ENCODE results near the gene KCNQ1. TPM values are rescaled to one million over a fixed set of nuclear protein-coding genes. Genes with fewer than 3 reads are reported as not detected.
A peak's percentile ranks its signal among the peaks of the same experiment; 100 is the strongest.

Gene KCNQ1
- total and polyA plus RNA-seq, 7 donors: 1.1 to 25.2 (median 3.8) TPM

DNA sequence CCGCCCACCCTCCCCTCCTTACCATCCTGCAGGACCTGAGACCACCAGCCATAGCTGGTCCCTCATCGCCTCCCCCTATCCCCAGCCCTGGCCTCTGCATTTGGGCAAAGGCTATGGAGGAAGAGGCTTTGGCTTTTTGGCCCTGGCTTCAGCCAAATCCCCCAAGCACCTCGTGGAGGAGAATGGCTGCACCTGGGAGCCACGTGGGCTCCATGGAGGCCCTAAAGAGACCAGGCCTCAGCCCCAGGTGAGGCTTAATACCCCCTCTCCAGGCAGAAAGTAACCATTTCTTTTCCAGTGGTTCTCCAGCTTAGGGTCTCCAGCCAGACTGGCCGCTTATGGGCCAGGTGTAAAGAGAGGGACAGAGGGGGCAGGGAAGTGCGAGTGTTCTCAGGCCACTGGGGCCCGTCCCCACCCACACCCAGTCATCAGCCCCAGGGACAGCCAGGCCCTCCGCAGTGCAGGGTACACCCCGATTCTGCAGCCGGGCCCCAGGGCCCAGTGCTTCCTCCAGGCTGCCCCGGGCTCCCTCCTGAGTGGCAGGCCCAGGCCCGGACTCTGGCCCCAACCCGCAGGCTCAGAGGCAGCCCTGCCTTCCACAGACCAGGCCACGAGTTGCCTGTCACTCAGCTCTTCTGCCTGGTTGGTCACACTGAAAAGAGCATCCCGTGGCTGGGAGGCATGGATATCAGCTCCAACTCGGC lies 414.3 kb downstream of the KCNQ1 start:
- intact Hi-C loops (cut with DNase I): no loop called here
- Histone ChIP-seq H3K27me3 (peaks cover 12 to 28% (median 14%) of the 10 kb centered on the region in 3 donors), H3K4me1 (peaks cover 0 to 16% (median 9%) of the 10 kb centered on the region in 4 donors), H3K9me3 (no peaks in the 10 kb centered on the region), H3K27ac (no peak overlapping the region), H3K36me3 (no peaks in the 10 kb centered on the region), H3K4me3 (no peak overlapping the region)
- no peak for DNase-seq
- TF ChIP-seq POLR2A (IDR thresholded peaks at IDR 0.05): no peak
- no peak for TF ChIP-seq CTCF (IDR thresholded peaks at IDR 0.05)
- no peak for TF ChIP-seq EP300 (IDR thresholded peaks at IDR 0.05)
- TF ChIP-seq POLR2AphosphoS5 (IDR thresholded peaks at IDR 0.05): no peak
- 81 to 86% methylated on average over 16 of the region's 16 CpGs for WGBS, 2 donors

DNA sequence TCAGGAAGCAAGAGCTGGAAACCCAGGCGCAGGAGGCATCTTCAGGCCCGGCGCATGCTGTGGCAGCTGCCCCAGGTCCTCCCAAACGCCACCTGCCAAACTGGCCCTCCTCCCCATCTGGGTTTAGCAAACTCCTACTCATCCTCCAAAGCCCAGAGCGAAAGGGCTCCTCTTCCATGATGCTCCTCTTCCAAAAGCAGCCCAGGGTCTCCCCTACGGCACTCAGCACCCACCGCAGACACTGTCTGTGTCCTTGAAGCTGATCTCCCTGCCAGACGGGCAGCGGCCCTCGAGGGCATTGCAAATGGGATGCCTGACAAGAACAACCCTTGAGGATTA lies 414.9 kb downstream of the KCNQ1 start:
- DNase-seq: no peak
- peaks cover 0 to 16% (median 9%) of the 10 kb centered on the region in 4 donors for H3K4me1 ChIP-seq
- no peak for TF ChIP-seq POLR2AphosphoS5 (IDR thresholded peaks at IDR 0.05)
- TF ChIP-seq POLR2A (IDR thresholded peaks at IDR 0.05): no peak
- TF ChIP-seq EP300 (IDR thresholded peaks at IDR 0.05): no peak
- no peak for TF ChIP-seq CTCF (IDR thresholded peaks at IDR 0.05)
- H3K27ac ChIP-seq: no peak overlapping the region
- peaks cover 12 to 33% (median 14%) of the 10 kb centered on the region in 3 donors for H3K27me3 ChIP-seq
- whole genome bisulfite sequencing, 2 donors: 94% methylated on average over 10 of the region's 10 CpGs
- intact Hi-C loops (cut with DNase I): no loop called here
- H3K36me3 ChIP-seq: no peaks in the 10 kb centered on the region
- H3K9me3 ChIP-seq: no peaks in the 10 kb centered on the region
- no peak overlapping the region for H3K4me3 ChIP-seq

DNA sequence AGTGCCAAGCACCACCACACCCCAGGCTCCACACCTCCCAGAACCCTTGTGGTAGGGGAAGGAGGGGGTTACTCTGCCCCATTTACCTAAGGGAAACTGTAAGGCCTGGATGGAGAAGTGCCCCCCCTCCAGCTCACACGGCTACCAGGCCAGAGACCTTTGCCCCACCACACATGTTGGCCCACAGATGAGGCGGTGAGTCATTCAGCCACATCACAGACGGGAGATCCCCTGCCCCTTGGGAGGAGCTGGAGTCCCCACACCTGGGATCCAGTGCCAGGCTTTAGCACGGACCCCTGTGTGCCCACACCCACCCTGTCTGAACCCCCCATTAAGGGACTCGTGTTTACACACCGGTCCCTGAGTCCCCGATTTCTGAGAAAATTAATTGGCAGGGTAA lies 415.8 kb downstream of the KCNQ1 start:
- peaks cover 12 to 37% (median 14%) of the 10 kb centered on the region in 3 donors for H3K27me3 ChIP-seq
- no peak overlapping the region for H3K27ac ChIP-seq
- 18 to 55% methylated on average over 7 of the region's 7 CpGs for WGBS, 2 donors
- no peak overlapping the region for H3K4me3 ChIP-seq
- no peaks in the 10 kb centered on the region for H3K9me3 ChIP-seq
- DNase-seq: no peak
- peaks cover 0 to 16% (median 9%) of the 10 kb centered on the region in 4 donors for H3K4me1 ChIP-seq
- intact Hi-C loops (cut with DNase I): no loop called here
- no peak for TF ChIP-seq CTCF (IDR thresholded peaks at IDR 0.05)
- no peaks in the 10 kb centered on the region for H3K36me3 ChIP-seq

DNA sequence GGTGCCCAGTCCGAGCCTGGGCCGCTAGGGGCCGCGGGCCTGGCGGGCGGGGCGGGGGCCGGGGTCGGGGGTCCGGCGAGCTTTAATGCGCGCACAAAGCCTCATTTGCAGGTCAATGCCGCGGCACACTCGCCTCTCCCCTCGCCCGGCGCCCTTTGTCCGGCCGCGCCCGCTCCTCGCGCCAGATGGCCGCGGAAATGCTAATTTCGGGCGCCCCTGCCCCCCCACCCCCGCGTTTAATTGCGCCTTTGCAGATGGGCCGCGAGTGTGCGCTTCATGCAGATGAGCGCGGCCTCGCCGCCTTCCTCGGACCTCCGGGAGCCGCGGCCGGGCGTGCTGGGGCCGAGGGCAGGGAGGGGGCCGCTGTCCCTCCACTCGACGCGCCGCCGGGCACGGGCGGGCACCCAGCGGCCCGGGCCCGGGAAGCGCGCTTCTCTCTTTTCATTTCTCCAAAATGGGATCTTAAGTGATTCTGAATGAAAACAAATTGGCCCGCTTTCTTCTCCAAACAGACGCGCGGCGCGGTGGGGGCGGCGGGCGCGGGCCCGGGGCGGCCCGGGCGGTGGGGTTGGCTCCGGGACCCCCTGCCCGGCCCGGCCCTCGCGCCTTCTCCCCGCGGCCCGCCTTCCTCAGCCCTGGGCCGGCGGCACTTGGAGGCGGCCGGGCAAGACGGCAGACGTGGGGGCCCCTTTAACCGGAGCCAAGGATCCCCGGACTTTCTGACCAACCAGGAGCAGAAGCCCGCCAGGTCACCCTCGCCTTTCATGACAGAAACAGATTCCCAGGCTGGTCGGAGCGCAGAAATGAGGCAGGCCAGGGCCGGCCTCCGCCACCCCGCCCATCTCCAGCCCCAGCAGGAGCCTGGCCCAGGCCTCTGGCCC lies 417.8 kb downstream of the KCNQ1 start:
- WGBS, 2 donors: 5 to 9% methylated on average over 96 of the region's 96 CpGs
- TF ChIP-seq POLR2AphosphoS5 (IDR thresholded peaks at IDR 0.05): no peak
- TF ChIP-seq CTCF (IDR thresholded peaks at IDR 0.05): no peak
- TF ChIP-seq POLR2A (IDR thresholded peaks at IDR 0.05): no peak
- no peak for TF ChIP-seq EP300 (IDR thresholded peaks at IDR 0.05)
- Histone ChIP-seq H3K27me3 (peaks cover 12 to 42% (median 14%) of the 10 kb centered on the region in 3 donors), H3K4me3 (peak overlapping the region in 3 of 4 donors; percentile 21 to 43 (median 40)), H3K9me3 (no peaks in the 10 kb centered on the region), H3K4me1 (peaks cover 0 to 16% (median 9%) of the 10 kb centered on the region in 4 donors), H3K36me3 (no peaks in the 10 kb centered on the region), H3K27ac (no peak overlapping the region)
- intact Hi-C loops (cut with DNase I): no loop called here
- DNase-seq: no peak

Data from sigmoid colon (tissue), 7 donors.